Upper lobe of left lung (tissue), 6 donors: ENCODE data around the gene CCZ1B. TPM values are rescaled to one million over a fixed set of nuclear protein-coding genes. Genes with fewer than 3 reads are reported as not detected.
A peak's percentile ranks its signal among the peaks of the same experiment; 100 is the strongest.
"Not testable (repeated sequence)": the region's sequence is repeated elsewhere in the genome, so short reads cannot be mapped to it uniquely, and the experiment has no call there.

ENCODE experiments used
- ATAC-seq, 2 donors: fragments of 200-7000 bp; cut with Tn5 transposase; one replicate each; pipeline ENCODE4 v1.9.1; 2022; ENCODE audit warnings: mild to moderate bottlenecking in 2 of 2, moderate library complexity in 2 of 2; ENCODE audit not compliant: low FRiP score in 2 of 2
- DNase-seq, 2 donors: peaks; one replicate each; pipeline ENCODE4 v3.0.0-alpha.2; 2019 to 2020
- H3K27ac ChIP-seq, 4 donors: fragments of 200-600 bp; sonication (generic); one replicate each; pipeline ENCODE4 v1.5.1; 2016 to 2019
- H3K27me3 ChIP-seq, 4 donors: fragments of 200-600 bp; sonication (generic); one replicate each; pipeline ENCODE4 v1.5.1; 2017 to 2019
- H3K36me3 ChIP-seq, 4 donors: fragments of 200-600 bp; sonication (generic); one replicate each; pipeline ENCODE4 v1.5.1; 2016 to 2019
- H3K4me1 ChIP-seq, 4 donors: fragments of 200-600 bp; sonication (generic); one replicate each; pipeline ENCODE4 v1.5.1; 2018 to 2019
- H3K4me3 ChIP-seq, 4 donors: fragments of 200-600 bp; sonication (generic); one replicate each; pipeline ENCODE4 v1.5.1; 2017 to 2019; ENCODE audit warnings: mild to moderate bottlenecking in 2 of 4, moderate library complexity in 1 of 4
- H3K9me3 ChIP-seq, 4 donors: fragments of 200-600 bp; sonication (generic); one replicate each; pipeline ENCODE4 v1.5.1; 2018 to 2019
- EP300 ChIP-seq, 4 donors: sonication (generic); formaldehyde crosslinking; IDR thresholded peaks; one replicate each; pipeline ENCODE4 v1.5.1; 2017; ENCODE audit warnings: antibody characterized with exemption in 4 of 4, control low read depth in 2 of 4
- POLR2A ChIP-seq, 4 donors: fragments of 450-650 bp; IDR thresholded peaks; one replicate each; pipeline ENCODE4 v1.5.1; 2016 to 2017; ENCODE audit warnings: antibody characterized with exemption in 4 of 4, mild to moderate bottlenecking in 2 of 4
- POLR2AphosphoS5 ChIP-seq, 2 donors: sonication (generic); formaldehyde crosslinking; IDR thresholded peaks; one replicate each; pipeline ENCODE4 v1.5.1; 2017; ENCODE audit warnings: antibody characterized with exemption in 2 of 2
- WGBS, 2 donors: methylation state at CpG; one replicate each; pipeline ENCODE4 v1.1.5; 2017 to 2018; 5-methylcytosine and 5-hydroxymethylcytosine counted together
- total RNA-seq, 6 donors: library from RNA; depleted of rRNA in 4 of 6; stranded (reverse); fragments of >200 nt in 4 of 6; gene quantifications; one replicate each; pipeline versions ENCODE4 v1.1.0 to v1.2.1, GENCODE V29; 2016 to 2021
- TF ChIP-seq, protein P1 (sequence below), 6 experiments: fragments of 450-650 bp in 4 of 6; fragments of 200-600 bp in 2 of 6; sonication (generic) in 2 of 6; IDR thresholded peaks; one replicate each; pipeline ENCODE4 v1.5.1; 2016 to 2019; ENCODE audit warnings: antibody characterized with exemption in 6 of 6
- donor health status: DM: no; HTN: no; CAD: no; lungs with moderate emphysema.
- donor health status: DM: no; HTN: yes; CAD: no; lungs with severe emphysema.

Gene CCZ1B
- total RNA-seq, 6 donors from 2014 or later = 25.9 to 123 (median 44.3) TPM

- Histone ChIP-seq H3K36me3 (no peaks in the 10 kb centered on the region), H3K27me3 (no peaks in the 10 kb centered on the region), H3K4me3 (no peak overlapping the region), H3K27ac (no peak overlapping the region), H3K9me3 (no peaks in the 10 kb centered on the region), H3K4me1 (no peaks in the 10 kb centered on the region)
- ATAC-seq (no peak), DNase-seq (no peak)
- no peak for TF ChIP-seq EP300 (IDR thresholded peaks at IDR 0.05)
- no peak for TF ChIP-seq POLR2A (IDR thresholded peaks at IDR 0.05)
- TF ChIP-seq, protein P1, sequence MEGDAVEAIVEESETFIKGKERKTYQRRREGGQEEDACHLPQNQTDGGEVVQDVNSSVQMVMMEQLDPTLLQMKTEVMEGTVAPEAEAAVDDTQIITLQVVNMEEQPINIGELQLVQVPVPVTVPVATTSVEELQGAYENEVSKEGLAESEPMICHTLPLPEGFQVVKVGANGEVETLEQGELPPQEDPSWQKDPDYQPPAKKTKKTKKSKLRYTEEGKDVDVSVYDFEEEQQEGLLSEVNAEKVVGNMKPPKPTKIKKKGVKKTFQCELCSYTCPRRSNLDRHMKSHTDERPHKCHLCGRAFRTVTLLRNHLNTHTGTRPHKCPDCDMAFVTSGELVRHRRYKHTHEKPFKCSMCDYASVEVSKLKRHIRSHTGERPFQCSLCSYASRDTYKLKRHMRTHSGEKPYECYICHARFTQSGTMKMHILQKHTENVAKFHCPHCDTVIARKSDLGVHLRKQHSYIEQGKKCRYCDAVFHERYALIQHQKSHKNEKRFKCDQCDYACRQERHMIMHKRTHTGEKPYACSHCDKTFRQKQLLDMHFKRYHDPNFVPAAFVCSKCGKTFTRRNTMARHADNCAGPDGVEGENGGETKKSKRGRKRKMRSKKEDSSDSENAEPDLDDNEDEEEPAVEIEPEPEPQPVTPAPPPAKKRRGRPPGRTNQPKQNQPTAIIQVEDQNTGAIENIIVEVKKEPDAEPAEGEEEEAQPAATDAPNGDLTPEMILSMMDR (IDR thresholded peaks at IDR 0.05) = no peak
- no peak for TF ChIP-seq POLR2AphosphoS5 (IDR thresholded peaks at IDR 0.05)
- 76 to 78% methylated on average over 7 of the region's 7 CpGs for WGBS, 2 donors
These were observed 5.1 kb upstream of the CCZ1B start for GRCh38 chr7:6831018-6831725.

DNA sequence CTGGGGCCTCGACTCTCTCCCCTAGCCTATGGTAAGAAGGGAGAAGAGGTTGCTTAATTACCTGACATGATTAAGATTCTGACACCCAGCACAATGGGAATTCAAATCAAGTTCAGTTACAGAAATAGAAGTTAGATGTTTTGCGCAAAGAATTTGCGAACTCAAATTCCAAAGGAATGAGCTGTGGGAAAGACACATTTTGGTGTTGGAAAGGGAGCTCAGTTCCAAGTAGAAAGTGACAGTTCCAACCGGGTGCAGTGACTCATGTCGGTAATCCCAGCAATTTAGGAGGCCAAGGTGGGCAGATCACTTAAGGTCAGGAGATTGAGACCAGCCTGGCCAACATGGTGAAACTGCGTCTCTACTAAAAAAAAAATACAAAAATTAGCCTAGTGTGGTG is 4.0 kb upstream of the CCZ1B start:
- not testable (repeated sequence) for H3K27ac ChIP-seq, H3K36me3 ChIP-seq, H3K4me1 ChIP-seq, DNase-seq, H3K27me3 ChIP-seq, ATAC-seq, H3K4me3 ChIP-seq, H3K9me3 ChIP-seq
- WGBS, 2 donors = 82 to 86% methylated on average over 6 of the region's 6 CpGs

- 61 to 80% methylated on average over 5 of the region's 5 CpGs for WGBS, 2 donors
- not testable (repeated sequence) for DNase-seq, H3K4me3 ChIP-seq, H3K27ac ChIP-seq, H3K9me3 ChIP-seq, H3K27me3 ChIP-seq, H3K4me1 ChIP-seq, ATAC-seq, H3K36me3 ChIP-seq
These were observed 3.5 kb upstream of the CCZ1B start for GRCh38 chr7:6829616-6830015.

- not testable (repeated sequence) for H3K27me3 ChIP-seq, H3K4me3 ChIP-seq, H3K4me1 ChIP-seq, ATAC-seq, H3K9me3 ChIP-seq, H3K36me3 ChIP-seq, H3K27ac ChIP-seq, DNase-seq
- 72 to 73% methylated on average over 7 to 12 of the region's 12 CpGs for WGBS, 2 donors
These were observed 1.1 kb upstream of the CCZ1B start for GRCh38 chr7:6827180-6827579.

DNA sequence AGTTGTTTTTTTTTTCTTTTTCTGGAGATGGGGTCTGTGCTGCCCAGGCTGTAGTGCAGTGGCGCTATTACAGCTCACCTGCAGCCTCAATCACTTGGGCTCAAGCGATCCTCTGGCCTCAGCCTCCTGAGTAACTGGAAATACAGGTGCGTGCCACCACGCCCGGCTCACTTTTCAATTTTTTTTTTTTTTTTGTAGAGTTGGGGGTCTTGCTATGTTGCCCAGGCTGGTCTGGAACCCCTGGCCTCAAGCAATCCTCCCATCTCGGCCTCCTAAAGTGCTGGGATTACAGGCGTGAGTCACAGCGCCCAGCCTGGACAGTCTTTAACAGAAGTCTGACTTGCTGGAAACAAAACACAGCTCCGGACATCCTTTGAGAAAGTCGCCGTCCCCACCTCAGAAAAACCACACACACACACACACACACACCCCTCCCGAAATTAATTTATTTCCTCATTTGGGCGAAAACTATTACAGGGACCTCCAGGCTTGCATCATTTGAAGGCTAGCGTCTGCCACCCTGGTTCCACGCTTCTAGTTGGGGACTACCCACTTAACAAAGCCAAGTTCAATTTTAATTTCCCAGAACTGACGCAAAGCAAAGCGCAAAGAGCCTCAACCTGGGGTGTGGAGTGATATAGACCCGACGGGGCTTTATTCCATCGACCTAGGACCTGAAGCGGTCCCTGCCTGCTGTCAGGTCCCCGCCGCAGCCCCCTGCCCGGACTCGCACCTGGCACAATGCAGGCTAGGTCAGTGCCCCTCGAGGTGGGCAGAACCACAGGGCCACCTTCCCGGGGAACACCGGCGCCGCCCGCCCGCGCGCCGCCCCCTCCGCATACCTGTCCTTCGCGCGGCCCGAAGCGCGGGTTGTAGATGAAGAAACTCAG is 594 bp downstream of the CCZ1B start:
- not testable (repeated sequence) for H3K4me1 ChIP-seq, H3K9me3 ChIP-seq, DNase-seq, H3K27me3 ChIP-seq
- Histone ChIP-seq H3K4me3 (peak overlapping the region in 3 of 4 donors; percentile 45 to 65 (median 64)), H3K27ac (peak overlapping the region in 1 of 4 donors; percentile 77), H3K36me3 (peaks cover 0 to 16% (median 8%) of the 10 kb centered on the region in 4 donors)
- 42 to 46% methylated on average over 8 to 12 of the region's 42 CpGs for WGBS, 2 donors
- peak; percentile 62 to 67 for ATAC-seq

DNA sequence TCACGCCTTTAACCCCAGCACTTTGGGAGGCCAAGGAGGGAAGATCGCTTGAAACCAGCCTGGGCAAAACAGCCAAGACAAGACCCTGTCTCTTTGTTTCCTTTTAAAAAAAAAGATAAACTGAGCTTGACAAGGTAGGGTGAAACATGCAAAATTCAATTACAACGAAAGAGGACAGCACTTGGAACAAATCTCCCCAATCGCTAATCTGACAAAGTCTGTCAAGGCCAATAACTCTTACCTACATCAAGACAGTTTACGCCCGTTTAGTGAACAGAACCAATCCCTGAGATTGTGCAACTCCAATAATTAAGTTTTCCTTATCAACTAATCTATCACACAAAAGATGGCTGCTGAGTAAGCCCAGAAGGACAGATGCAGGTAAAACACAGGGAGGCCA is 4.5 kb downstream of the CCZ1B start:
- H3K27me3 ChIP-seq, H3K27ac ChIP-seq, ATAC-seq, H3K4me1 ChIP-seq, H3K9me3 ChIP-seq, DNase-seq, H3K4me3 ChIP-seq: not testable (repeated sequence)
- 92 to 95% methylated on average over 6 of the region's 6 CpGs for WGBS, 2 donors
- H3K36me3 ChIP-seq = peaks cover 0 to 43% (median 23%) of the 10 kb centered on the region in 4 donors

- not testable (repeated sequence) for DNase-seq, H3K27ac ChIP-seq
- WGBS, 2 donors = 92 to 98% methylated on average over 7 of the region's 7 CpGs
These were observed 10.6 kb downstream of the CCZ1B start for GRCh38 chr7:6815470-6815869.

DNA sequence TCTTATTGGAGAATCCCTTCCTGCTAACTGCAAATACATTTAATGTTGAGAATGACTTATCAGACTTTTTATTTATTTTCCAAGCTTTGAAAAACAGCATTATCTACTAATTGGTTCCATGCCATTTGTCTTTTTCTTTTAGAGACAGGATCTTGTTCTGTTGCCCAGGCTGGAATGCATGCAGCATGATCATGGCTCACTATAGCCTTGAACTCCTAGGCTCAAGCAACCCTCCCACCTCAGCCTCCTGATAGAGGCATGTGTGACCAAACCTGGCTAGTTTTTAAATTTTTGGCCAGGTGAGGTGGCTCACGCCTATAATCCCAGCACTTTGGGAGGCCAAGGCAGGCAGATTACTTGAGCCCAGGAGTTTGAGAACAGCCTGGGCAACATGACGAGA is 13.1 kb downstream of the CCZ1B start:
- not testable (repeated sequence) for DNase-seq, ATAC-seq, H3K9me3 ChIP-seq, H3K4me1 ChIP-seq, H3K4me3 ChIP-seq, H3K27me3 ChIP-seq, H3K27ac ChIP-seq
- H3K36me3 ChIP-seq = peaks cover 4 to 41% (median 16%) of the 10 kb centered on the region in 4 donors
- 100% methylated on average over 1 to 2 of the region's 2 CpGs for WGBS, 2 donors

More at GRCh38 chr7:6815470-6815869, 10.6 kb downstream of the CCZ1B start:
- H3K36me3 ChIP-seq = peaks cover 4 to 47% (median 23%) of the 10 kb centered on the region in 4 donors
- not testable (repeated sequence) for H3K4me3 ChIP-seq, ATAC-seq, H3K4me1 ChIP-seq, H3K9me3 ChIP-seq, H3K27me3 ChIP-seq

- H3K27ac ChIP-seq, DNase-seq, H3K27me3 ChIP-seq, ATAC-seq, H3K4me1 ChIP-seq, H3K9me3 ChIP-seq, H3K4me3 ChIP-seq: not testable (repeated sequence)
- H3K36me3 ChIP-seq = peaks cover 0 to 19% (median 4%) of the 10 kb centered on the region in 4 donors
- WGBS, 2 donors = 93% methylated on average over 4 of the region's 6 CpGs; no CpG with 5 or more reads in 1 of the 2 donors
These were observed 18.1 kb downstream of the CCZ1B start for GRCh38 chr7:6807959-6808358.

DNA sequence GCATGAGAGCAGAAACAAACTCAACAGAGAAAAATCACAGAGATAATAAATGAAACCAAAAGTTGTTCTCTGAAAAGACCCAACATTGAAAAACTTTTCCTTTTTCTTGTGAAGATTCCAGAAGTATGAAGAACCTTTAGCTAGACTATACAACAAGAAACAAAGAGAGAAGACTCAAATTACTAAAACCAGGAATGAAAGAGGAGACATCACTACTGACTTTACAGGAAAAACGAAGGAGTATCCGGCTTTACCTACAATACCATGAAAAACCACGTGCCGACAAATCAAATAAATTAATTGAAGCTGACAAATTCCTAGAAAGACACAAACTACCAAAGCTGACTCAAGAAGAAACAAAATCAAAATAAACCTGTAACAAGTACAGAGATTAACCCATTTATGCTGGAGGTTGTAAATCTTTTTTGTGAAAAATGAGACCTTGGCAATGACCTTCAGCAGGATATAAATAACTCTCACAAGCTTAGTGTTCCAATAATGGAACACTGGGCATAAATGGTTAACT is 18.6 kb downstream of the CCZ1B start:
- H3K4me3 ChIP-seq, H3K9me3 ChIP-seq, H3K27me3 ChIP-seq, DNase-seq, ATAC-seq, H3K27ac ChIP-seq, H3K4me1 ChIP-seq: not testable (repeated sequence)
- WGBS, 2 donors = 81 to 88% methylated on average over 2 to 4 of the region's 4 CpGs
- peaks cover 0 to 16% (median 4%) of the 10 kb centered on the region in 4 donors for H3K36me3 ChIP-seq

- not testable (repeated sequence) for H3K4me3 ChIP-seq, H3K27me3 ChIP-seq, H3K4me1 ChIP-seq, H3K9me3 ChIP-seq, ATAC-seq, H3K36me3 ChIP-seq, DNase-seq, H3K27ac ChIP-seq
- 100% methylated on average over 1 of the region's 2 CpGs; no CpG with 5 or more reads in 1 of the 2 donors for WGBS, 2 donors
These were observed 25.7 kb downstream of the CCZ1B start for GRCh38 chr7:6800331-6800730.
